Stimulated activated CD8-positive, alpha-beta memory T cell treated with anti-CD3 and anti-CD28 coated beads, Interleukin-15, amount 100 ng/mL, for 24 hours (primary cell): ENCODE results near the gene WWOX.

Experiments
- DNase-seq: peaks from one replicate; pipeline ENCODE4 v3.0.0-alpha.2; 2020; ENCODE audit warnings: low read depth

The WWOX gene

GRCh38 chr16:79175286-79176057 is 1076.0 kb downstream of the WWOX start:
- no peak for DNase-seq

- DNase-seq = no peak
These were observed 1077.6 kb downstream of the WWOX start for GRCh38 chr16:79177018-79177417.

- DNase-seq = no peak
These were observed 1082.0 kb downstream of the WWOX start for GRCh38 chr16:79181419-79181818.

- no peak for DNase-seq
These were observed 1083.2 kb downstream of the WWOX start for GRCh38 chr16:79182616-79183015.

GRCh38 chr16:79183571-79183970 is 1084.1 kb downstream of the WWOX start:
- DNase-seq = no peak

GRCh38 chr16:79184464-79185030 is 1085.1 kb downstream of the WWOX start:
- DNase-seq = no peak

- no peak for DNase-seq
These were observed 1086.3 kb downstream of the WWOX start for GRCh38 chr16:79185711-79186110.

GRCh38 chr16:79186196-79186595 is 1086.7 kb downstream of the WWOX start:
- DNase-seq = no peak

- no peak for DNase-seq
These were observed 1088.8 kb downstream of the WWOX start for GRCh38 chr16:79188115-79188738.

GRCh38 chr16:79188739-79189122 is 1089.3 kb downstream of the WWOX start:
- no peak for DNase-seq

- DNase-seq = no peak
These were observed 1091.1 kb downstream of the WWOX start for GRCh38 chr16:79190542-79190941.

GRCh38 chr16:79191933-79192332 is 1092.5 kb downstream of the WWOX start:
- DNase-seq = no peak

- no peak for DNase-seq
These were observed 1093.5 kb downstream of the WWOX start for GRCh38 chr16:79192904-79193303.

- DNase-seq = no peak
These were observed 1094.8 kb downstream of the WWOX start for GRCh38 chr16:79194291-79194690.

- no peak for DNase-seq
These were observed 1096.5 kb downstream of the WWOX start for GRCh38 chr16:79195938-79196337.

- no peak for DNase-seq
These were observed 1102.0 kb downstream of the WWOX start for GRCh38 chr16:79201436-79201835.

- DNase-seq = no peak
These were observed 1103.5 kb downstream of the WWOX start for GRCh38 chr16:79202977-79203376.

GRCh38 chr16:79204486-79204885 is 1105.0 kb downstream of the WWOX start:
- DNase-seq = no peak

GRCh38 chr16:79206889-79207288 is 1107.4 kb downstream of the WWOX start:
- no peak for DNase-seq

GRCh38 chr16:79209308-79209707 is 1109.9 kb downstream of the WWOX start:
- DNase-seq = no peak

- no peak for DNase-seq
These were observed 1111.2 kb downstream of the WWOX start for GRCh38 chr16:79210607-79211006.

GRCh38 chr16:79211586-79211985 is 1112.1 kb downstream of the WWOX start:
- no peak for DNase-seq

GRCh38 chr16:79212114-79212791 is 1112.8 kb downstream of the WWOX start:
- DNase-seq = no peak
